ENCODE data around the gene PET100.

The PET100 gene

GRCh38 chr19:7654401-7654800 is 24.8 kb downstream of the PET100 start:
- peak in 1 of 3 experiments; percentile 4 for DNase-seq

GRCh38 chr19:7655581-7655980 is 26.0 kb downstream of the PET100 start:
- DNase-seq, result no peak

- no peak for DNase-seq
Measured at GRCh38 chr19:7657131-7657751, 27.6 kb downstream of the PET100 start.

- DNase-seq, result peak in 2 of 3 experiments; percentile 23 to 76
Measured at GRCh38 chr19:7658219-7658686, 28.7 kb downstream of the PET100 start.

GRCh38 chr19:7661744-7662538 is 32.3 kb downstream of the PET100 start:
- no peak for DNase-seq

- no peak for DNase-seq
Measured at GRCh38 chr19:7662657-7663056, 33.1 kb downstream of the PET100 start.

- no peak for DNase-seq
Measured at GRCh38 chr19:7663706-7664105, 34.1 kb downstream of the PET100 start.

GRCh38 chr19:7665076-7665475 is 35.5 kb downstream of the PET100 start:
- no peak for DNase-seq

GRCh38 chr19:7668842-7669241 is 39.2 kb downstream of the PET100 start, which contains the start of gene RETN:
TSS of gene RETN (plus strand) at chr19:7669049. CDS start at chr19:7669327, 278 bp downstream.
- DNase-seq, result no peak

- no peak for DNase-seq
Measured at GRCh38 chr19:7669641-7670040, 40.0 kb downstream of the PET100 start.

- DNase-seq, result peak in 2 of 3 experiments; percentile 24 to 42
Measured at GRCh38 chr19:7670150-7670783, 40.7 kb downstream of the PET100 start.

- DNase-seq, result no peak
Measured at GRCh38 chr19:7670790-7671189, 41.2 kb downstream of the PET100 start.

GRCh38 chr19:7672522-7672921 is 42.9 kb downstream of the PET100 start:
- no peak for DNase-seq

GRCh38 chr19:7674010-7675005 is 44.7 kb downstream of the PET100 start:
- DNase-seq, result peak; percentile 6 to 71 (median 45)

- no peak for DNase-seq
Measured at GRCh38 chr19:7676376-7676775, 46.8 kb downstream of the PET100 start.

- DNase-seq, result no peak
Measured at GRCh38 chr19:7676854-7677253, 47.3 kb downstream of the PET100 start, which contains the start of gene MCEMP1. TSS of gene MCEMP1 (plus strand) at chr19:7677090. CDS start at chr19:7677121, 31 bp downstream.

GRCh38 chr19:7677669-7678311 is 48.2 kb downstream of the PET100 start:
- no peak for DNase-seq

GRCh38 chr19:7678971-7679751 is 49.6 kb downstream of the PET100 start:
- DNase-seq, result peak in 2 of 3 experiments; percentile 46 to 74

GRCh38 chr19:7679771-7680605 is 50.4 kb downstream of the PET100 start:
- DNase-seq, result no peak

All from NCI-H1417 (cell line).